Stimulated activated CD4-positive, alpha-beta T cell treated with anti-CD3 and anti-CD28 coated beads, Interleukin-12 subunit alpha, Interleukin-12 subunit beta, amount 100 ng/mL, for 24 hours (primary cell): ENCODE measurements around the gene ABCG1.
"Not testable (repeated sequence)": the region's sequence is repeated elsewhere in the genome, so short reads cannot be mapped to it uniquely, and the experiment has no call there.

Experiments used
- DNase-seq, 2 experiments: peaks; one replicate each; pipeline ENCODE4 v3.0.0-alpha.2; 2020; ENCODE audit warnings: low read depth in 2 of 2

Gene ABCG1

DNA sequence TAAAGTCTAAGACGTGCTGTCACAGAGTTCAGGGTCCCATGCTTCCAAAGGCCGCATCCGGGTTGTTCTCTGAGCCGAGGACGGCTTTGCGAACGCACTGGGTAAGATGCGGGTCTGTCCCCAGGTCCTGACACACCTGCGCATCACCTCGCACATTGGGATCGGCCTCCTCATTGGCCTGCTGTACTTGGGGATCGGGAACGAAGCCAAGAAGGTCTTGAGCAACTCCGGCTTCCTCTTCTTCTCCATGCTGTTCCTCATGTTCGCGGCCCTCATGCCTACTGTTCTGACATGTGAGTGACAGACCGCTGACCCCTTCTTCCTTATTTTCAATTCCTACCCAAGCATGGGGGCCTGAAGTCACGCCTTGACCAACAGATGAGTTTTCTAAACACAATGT, 71.0 kb downstream of the ABCG1 start:
- no peak for DNase-seq

DNA sequence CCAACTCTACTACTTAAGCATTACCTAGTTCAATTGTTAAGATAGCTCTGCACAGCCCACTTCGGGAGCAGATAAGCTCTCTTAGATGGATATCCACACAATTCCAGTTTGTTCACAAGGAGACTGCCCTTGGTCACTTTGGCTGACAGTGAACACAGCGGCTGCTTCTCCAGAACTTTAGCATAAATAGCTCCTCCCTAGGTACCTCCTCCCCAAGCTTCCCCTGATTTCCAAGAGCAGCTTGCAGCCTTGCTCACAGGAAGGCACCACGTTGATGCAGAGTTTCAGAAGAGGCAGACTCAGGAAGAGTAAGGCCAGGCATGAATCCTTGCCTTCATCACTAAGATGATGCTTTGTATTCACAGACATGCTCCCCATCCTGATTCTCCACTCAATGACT, 71.6 kb downstream of the ABCG1 start:
- DNase-seq, result no peak

DNA sequence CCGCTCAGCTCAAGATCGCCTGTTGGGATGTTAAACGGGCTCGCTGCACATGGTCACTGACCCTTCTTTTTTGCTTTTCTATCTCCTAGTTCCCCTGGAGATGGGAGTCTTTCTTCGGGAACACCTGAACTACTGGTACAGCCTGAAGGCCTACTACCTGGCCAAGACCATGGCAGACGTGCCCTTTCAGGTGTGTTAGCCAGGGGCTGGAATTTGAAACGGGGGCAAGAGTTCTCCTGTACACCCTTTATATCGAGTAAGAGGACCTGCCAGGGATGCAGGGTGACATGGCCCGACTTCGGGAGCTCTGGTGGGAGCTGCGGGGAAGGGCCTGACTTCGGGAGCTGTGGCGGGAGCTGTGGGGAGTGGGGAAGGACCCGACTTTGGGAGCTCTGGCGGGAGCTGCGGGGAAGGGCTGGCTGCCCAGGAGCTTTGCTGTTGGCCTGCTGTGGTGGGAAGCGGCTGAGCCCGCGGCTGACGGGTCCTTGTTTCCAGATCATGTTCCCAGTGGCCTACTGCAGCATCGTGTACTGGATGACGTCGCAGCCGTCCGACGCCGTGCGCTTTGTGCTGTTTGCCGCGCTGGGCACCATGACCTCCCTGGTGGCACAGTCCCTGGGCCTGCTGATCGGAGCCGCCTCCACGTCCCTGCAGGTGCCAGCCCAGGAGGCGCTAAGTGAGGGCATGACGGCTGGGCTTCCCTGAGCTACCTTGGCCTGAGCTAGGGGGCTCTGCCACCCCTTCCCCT, 72.2 kb downstream of the ABCG1 start:
- no peak for DNase-seq

DNA sequence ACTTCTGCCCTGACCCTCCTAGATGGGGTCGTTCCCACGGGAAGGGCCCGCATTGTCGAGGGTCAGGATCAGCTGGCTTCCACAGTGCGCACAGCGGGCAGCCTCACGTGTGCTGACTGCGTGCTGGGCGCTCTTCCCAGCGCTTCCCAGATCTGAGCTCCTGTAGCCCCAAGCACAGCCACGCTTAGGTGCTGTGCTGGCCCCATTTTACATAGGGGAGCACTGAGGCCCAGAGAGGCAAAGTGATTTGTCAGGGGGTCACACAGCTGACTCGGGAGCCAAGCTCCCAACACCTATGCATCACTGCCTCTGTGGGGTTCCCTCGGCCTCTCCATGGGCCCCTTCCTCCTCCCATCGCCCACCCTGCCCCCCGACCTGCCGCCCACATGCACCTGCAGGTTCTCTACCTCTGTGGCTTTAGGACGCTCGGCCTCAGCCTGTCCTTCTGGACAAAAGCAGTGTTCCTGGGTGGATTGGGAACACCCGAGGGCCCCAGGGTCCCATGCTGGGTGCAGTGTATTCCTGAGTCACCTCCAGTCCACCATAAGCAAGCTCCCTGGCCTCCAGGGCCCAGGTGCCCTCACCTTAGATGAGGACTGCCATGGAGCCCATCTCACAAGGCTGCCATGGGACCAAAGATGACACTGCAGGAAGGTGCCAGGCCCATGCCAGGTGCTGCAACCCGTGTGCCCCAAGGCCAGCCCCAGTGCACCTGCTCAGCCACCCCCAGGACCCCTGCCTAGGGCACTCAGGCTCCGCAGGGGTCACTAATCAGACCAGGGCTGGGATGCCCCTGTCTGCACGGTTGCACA, 73.0 kb downstream of the ABCG1 start:
- no peak for DNase-seq

DNA sequence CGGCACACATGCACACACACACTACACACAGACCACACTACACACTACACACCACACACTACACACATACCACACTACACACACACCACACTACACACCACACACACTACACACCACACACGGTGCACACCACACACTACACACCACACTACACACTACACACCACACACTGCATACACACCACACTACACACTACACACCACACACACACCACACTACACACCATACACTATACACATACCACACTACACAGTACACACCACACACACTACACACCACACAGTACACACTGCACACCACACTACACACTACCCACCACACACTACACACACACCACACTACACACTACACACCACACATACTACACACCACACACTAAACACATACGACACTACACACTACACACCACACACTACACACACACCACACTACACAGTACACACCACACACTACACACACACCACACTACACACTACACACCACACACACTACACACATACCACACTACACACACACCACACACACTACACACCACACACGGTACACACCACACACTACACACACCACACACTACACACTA, 73.7 kb downstream of the ABCG1 start:
- DNase-seq, result not testable (repeated sequence)

DNA sequence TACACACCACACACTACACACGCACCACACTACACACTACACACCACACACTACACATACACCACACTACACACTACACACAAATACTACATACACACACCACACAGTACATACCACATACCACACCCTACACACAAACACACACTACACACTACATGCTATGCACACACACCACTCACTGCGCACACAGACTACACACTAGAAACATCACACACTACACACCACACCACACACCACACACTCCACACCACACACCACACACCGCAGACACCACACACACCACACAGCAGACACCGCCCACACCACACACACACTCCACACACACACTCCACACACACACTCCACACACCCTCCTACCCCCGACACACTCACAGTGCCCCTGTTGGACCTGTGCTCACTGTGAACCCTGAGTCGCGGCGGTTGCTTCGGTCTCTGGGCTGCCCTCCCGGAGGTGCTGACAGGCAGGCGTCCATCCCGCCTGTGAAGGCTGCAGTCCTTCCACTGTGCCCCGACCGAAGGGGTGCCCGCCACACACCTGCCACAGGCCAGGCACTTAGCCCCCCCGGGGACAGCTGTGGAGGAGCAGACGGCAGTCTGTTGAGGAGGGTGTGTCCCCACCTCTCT, 74.8 kb downstream of the ABCG1 start:
- DNase-seq, result no peak

DNA sequence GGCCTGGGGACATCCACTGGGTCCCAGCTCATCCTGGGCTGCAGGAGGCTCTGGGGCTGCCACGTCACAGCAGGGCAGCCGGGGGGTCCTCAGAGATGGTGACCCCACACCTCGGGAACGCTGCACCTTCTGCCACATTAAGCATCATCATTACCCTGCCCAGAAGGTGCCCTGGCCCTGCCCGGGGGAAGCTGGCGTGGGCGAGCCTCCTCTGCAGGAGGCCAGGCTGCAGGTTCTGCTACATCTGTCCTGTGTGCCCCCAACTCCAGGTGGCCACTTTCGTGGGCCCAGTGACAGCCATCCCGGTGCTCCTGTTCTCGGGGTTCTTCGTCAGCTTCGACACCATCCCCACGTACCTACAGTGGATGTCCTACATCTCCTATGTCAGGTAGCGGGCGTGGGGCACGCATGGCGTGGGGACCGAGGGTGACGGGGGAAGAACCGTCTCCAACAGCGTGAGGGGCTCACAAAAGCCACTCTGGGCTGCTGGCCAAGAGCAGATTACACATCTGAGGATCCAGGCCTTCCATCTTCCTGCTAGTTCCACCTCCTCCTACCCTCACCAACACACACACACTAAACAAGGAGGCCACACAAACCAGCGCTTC, 75.4 kb downstream of the ABCG1 start:
- no peak for DNase-seq

DNA sequence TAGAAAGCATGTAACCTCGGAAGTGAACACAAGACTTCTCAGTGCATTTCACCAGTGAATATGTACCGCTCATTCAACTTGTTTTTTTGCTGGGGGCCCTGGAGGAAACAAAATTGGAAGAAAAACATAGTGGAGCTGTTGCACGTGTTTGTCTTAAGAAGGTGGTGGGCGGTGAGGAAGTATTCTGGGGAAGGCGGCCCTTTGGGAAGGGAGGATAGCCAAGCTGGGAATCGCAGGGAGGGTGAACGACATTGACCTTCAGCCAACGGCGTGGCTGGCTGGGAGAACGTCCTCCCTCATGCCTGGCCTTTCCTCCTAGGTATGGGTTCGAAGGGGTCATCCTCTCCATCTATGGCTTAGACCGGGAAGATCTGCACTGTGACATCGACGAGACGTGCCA, 76.9 kb downstream of the ABCG1 start:
- DNase-seq, result no peak

DNA sequence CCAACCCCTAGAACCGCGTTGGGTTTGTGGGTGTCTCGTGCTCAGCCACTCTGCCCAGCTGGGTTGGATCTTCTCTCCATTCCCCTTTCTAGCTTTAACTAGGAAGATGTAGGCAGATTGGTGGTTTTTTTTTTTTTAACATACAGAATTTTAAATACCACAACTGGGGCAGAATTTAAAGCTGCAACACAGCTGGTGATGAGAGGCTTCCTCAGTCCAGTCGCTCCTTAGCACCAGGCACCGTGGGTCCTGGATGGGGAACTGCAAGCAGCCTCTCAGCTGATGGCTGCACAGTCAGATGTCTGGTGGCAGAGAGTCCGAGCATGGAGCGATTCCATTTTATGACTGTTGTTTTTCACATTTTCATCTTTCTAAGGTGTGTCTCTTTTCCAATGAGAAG, 77.6 kb downstream of the ABCG1 start:
- no peak for DNase-seq

DNA sequence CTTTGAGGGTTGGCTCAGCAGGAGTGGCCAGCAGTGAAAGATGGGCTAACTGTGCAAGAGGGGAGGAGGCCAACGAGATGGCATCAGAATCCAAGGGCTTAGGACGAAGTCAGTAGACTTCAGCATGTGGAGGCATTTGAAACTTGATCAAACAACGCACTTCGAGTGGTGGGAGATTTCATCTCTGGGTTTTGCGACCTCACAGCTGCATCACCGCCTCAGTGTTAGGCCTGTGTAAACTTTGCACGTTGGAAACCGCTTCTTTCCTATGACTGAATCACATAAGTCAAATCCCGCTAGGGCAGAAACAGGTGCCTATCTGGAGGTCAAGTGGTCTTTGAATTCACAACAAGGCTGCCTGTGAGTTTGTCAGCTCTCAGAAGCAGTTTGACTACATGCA, 78.4 kb downstream of the ABCG1 start:
- DNase-seq, result no peak

DNA sequence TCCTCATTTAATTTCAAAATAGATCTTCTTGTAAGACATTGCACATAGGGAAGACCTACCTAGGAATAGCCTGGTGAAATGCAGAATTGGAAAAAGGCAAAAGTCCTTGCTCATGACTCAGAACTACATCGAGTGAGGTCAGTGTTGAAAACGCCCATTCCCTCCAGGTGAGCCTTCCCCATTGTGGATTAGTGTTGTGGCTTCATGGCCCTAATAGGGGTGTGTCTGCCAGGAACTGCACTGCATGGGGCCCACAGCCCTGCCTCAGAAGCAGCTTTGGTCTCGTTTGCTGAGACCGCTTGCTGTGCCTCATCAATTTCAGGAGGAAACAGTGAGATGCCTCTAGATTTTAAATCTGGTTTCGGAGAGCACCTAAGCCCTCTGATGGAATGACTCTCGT, 79.3 kb downstream of the ABCG1 start:
- no peak for DNase-seq

DNA sequence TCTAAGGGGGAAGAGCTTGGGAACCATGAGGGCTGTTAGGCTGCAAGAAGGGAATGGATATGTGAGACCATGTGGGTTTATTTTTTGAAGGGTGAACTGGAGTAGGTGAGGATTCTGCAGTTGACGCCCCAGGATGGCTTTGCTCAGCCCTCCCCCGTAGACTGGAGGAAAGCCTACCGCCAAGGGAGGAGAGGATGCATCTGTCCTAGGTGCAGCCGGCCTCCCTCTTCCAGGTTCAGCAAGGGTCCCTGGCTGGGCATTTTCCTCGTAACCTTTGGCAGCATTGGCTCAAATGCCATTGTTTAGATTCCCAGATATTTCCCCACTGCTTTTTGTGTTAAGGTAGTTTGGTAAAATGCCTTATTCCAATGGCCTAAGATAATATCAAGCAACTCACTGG, 79.7 kb downstream of the ABCG1 start:
- no peak for DNase-seq

DNA sequence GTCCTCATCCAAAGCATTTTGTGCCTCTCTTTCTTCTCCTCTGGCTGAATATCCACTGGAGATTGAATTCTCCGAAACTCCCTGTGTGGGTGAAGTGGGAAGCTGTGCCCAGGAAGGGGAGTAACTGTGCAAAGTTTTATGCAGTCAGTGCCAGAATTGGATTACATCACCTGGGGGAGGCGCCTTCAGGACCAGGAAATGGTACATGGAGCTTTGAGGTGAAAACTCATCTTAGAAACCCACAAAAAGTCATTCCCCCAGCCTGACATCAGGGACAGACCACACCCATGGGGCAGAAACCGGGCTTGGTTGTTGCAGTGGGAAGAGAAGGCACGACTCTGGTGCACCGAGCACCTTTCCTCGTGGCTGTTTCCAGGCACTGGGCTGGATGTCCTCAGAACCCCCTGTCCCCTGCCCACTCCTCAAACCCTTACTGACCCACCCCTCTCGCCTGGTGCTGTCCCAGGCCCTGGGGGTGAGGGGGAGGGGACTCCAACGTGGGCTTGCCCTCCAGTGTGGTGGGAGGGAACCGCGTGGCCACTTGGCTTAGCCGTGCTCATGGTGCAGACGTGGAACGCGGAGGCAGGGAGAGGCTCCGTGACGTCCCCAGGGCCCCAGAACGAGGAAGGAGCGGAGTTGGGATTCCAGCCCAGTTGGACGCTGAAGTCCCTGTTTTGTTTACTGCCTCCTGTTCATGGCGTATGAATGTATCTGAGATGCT, 80.5 kb downstream of the ABCG1 start:
- DNase-seq, result peak in 1 of 2 experiments; percentile 4

DNA sequence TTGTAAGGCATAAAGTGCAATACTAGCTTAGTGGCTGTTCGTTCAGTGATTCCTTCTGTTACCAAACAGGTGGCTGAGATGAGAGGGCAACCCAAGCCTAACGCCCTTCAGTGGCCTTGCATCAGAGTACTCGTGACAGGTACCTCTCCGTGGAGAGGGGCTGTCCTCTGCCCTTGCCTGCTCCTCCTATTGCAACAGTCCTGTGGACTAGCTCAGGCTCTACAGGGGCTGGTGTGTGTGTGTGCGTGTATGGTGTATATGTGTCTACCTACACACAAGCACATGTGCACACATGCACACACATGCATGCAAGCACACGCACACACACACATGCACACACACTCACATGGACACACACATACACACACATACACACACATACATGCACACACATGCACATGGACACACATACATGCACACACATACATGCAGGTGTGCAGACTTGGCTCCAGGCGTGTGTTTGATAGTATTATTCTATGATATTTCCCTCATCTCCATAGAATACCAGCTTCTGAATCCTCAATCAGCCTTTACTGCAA, 81.2 kb downstream of the ABCG1 start:
- DNase-seq, result no peak

DNA sequence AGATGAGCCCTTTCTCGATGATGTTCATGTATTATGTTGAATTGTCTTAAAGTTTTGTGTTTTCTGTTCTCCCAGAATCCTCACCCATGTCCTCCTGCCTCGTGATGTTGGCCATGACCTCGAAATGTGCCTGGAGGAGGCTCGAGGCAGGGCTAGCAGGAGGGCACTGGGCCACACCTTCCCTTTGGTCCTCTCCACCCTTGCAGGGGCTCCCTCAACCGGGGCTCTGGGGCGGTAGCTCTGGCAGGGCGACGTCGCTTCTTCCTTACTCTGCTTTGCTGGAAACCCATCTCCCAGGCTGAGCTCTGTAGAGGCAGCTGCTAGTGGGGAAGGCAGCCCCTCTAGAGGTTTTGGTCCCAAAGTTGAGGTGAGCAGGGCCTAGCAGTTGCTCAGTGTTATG, 82.0 kb downstream of the ABCG1 start:
- no peak for DNase-seq

DNA sequence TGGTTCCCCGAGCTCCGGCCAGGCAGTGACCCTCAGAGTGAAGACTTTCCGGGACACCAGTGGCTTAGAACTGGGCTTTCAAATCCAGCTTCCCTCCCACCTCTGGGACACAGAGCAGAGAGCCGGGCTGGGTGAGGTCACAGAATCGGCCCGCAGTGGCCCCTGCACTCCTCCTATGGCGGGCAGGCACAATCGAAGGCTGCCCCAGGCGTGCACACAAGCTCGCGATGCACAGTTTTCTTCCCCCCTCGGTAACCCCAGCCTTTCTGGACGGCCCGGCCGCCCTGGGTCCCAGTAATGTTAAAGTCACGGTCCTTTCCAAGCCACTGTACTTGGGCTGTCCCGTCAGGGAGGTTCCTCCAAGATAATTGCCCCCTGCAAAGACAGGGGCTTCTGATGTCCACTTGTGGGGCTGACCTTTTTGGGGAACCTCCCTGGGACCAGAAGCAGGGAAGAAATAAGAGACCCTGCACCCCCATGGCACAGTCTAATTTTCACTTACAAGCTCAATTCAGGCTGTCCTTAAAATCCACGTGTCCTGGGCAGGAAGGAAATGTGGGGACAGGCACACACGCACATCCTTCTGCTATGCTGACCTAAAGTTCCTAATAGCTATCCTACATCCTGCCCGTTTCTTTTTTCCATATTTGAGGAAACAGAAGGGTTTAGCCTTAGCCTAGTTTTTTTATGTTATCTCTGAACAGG, 82.6 kb downstream of the ABCG1 start:
- DNase-seq, result no peak

DNA sequence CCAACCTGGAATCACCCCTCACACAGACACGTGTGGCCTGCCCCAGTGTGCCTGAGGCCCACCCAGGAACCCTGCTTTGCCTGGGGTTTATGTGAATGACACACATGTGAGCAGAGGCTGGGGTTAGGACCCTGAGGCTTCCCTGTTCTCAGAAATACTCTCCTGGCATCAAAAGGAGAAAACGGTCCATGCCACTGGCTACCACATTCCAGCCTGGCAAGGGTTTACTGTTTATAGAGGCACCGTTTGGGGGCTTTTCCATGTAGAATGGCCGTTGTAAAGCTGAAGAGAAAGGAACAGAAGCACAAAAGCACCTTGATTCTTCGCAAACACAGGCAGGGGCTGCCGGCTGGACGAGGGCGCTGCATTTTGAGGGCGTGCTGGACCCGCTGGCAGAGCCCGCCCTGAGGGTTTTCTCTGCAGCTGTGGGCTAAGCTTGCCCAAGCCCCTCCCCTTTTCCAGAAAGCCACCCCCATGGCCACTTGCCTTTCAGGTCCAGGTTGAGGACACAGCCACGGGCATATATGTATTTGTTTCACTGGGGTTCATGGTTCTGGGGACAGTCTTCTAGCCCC, 83.2 kb downstream of the ABCG1 start:
- no peak for DNase-seq

DNA sequence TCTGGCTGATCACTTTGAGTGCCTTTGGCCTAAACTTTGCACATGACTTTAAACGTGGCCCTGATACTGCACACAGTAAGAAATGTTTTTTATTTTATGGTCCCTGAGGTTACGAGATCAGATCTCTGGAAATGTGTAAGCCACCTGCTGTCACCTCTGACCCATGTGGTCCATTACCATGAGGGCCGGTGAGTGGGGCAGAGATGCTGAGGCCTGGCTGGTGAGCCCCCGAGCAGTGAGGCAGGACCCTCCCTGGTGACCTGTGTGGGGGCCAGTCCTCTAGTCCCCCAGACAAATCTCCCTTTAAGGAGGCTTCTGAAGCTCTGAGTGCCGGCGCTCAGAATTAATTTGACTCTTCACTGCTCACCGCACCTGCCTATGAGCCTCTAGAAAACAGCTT, 83.9 kb downstream of the ABCG1 start:
- DNase-seq, result no peak

DNA sequence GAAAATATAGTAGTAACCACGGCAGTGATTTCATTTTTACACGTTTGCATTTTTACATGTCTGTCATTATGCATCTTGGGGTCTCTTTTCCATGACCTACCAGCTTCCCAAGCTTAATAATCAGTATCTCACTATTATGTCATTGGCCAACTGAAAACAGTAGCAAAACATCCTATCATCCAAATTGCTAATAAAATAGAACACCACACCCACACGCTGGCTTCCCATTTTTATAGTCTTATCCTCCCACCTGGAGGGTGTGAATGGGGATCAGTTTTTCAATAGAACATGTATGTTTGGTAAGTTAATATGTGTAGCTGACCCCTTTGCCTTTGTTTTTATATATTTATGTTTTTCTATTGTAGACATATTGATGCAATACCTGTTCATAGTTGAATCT, 84.5 kb downstream of the ABCG1 start:
- no peak for DNase-seq
